Right lobe of liver (tissue), 4 donors: ENCODE data around the gene UGT2B17.

Source experiments
- POLR2A ChIP-seq: fragments of 450-650 bp; IDR thresholded peaks from one replicate; pipeline ENCODE4 v1.6.1; 2017; ENCODE audit warnings: antibody characterized with exemption, mild to moderate bottlenecking
- TF ChIP-seq, protein P1 (sequence below), 4 donors: fragments of 200-600 bp in 3 of 4; fragments of 450-650 bp in 1 of 4; IDR thresholded peaks; one replicate each; pipeline versions ENCODE4 v1.5.1 to v1.8.0; 2016 to 2022; ENCODE audit warnings: antibody characterized with exemption in 4 of 4, mild to moderate bottlenecking in 2 of 4
- donor health status: DM: no; HTN: no; CAD: no.
- donor health status: DM: no; HTN: no; CAD: no.
- donor health status: DM: no; HTN: yes; CAD: no.

DNA sequence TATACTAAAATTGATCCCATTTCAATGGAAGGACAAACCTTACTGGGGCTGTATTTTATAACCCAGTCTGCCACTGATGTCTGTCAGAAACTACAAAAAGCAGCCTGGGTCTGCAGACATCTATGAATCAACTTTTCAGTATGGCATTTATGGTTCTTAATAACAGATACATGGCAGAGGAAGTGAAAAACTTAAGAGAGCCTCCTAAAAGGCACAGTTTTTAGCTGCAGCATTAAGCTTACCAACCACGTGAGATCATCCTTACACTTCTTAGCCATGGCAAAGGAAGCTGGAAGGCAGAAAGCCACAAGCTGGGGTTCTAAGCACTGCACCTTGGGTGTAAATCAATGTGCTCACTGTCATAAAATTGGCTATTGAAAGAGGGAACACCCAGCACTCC is 16.6 kb upstream of the UGT2B17 start:
- TF ChIP-seq, protein P1, sequence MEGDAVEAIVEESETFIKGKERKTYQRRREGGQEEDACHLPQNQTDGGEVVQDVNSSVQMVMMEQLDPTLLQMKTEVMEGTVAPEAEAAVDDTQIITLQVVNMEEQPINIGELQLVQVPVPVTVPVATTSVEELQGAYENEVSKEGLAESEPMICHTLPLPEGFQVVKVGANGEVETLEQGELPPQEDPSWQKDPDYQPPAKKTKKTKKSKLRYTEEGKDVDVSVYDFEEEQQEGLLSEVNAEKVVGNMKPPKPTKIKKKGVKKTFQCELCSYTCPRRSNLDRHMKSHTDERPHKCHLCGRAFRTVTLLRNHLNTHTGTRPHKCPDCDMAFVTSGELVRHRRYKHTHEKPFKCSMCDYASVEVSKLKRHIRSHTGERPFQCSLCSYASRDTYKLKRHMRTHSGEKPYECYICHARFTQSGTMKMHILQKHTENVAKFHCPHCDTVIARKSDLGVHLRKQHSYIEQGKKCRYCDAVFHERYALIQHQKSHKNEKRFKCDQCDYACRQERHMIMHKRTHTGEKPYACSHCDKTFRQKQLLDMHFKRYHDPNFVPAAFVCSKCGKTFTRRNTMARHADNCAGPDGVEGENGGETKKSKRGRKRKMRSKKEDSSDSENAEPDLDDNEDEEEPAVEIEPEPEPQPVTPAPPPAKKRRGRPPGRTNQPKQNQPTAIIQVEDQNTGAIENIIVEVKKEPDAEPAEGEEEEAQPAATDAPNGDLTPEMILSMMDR (IDR thresholded peaks at IDR 0.05): no peak
- TF ChIP-seq POLR2A: no peak
